NCI-H1436 (cell line): ENCODE results near the gene CTIF.

ENCODE experiments used
- DNase-seq: peaks from one replicate; lab custom pipeline; 2025; lab: John Stamatoyannopoulos, UW

CTIF gene

GRCh38 chr18:48600456-48601090 is 61.7 kb downstream of the CTIF start:
- no peak for DNase-seq

DNA sequence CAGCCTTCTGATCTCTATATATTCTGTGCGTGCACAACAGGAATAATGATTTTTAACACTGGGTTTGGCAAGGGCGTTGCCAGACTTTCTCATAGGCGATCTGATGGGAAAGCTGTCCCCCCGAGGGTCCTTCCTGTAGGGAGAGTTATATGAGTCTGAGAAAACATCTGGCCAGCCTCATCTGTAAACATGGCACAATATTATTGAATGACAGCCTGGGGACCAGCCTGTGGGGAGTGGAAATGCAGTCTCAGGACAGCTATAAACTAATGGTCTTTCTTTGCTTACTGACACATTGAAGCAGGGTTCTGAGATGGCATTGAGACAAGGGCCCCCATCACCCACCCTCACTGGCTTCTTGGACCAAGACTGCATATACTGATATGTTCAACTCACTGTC is 62.5 kb downstream of the CTIF start:
- DNase-seq: no peak

GRCh38 chr18:48602759-48603390 is 64.0 kb downstream of the CTIF start:
- DNase-seq: no peak

GRCh38 chr18:48605408-48605845 is 66.6 kb downstream of the CTIF start:
- DNase-seq: peak; percentile 11

GRCh38 chr18:48607056-48607984 is 68.5 kb downstream of the CTIF start:
- DNase-seq: no peak

DNA sequence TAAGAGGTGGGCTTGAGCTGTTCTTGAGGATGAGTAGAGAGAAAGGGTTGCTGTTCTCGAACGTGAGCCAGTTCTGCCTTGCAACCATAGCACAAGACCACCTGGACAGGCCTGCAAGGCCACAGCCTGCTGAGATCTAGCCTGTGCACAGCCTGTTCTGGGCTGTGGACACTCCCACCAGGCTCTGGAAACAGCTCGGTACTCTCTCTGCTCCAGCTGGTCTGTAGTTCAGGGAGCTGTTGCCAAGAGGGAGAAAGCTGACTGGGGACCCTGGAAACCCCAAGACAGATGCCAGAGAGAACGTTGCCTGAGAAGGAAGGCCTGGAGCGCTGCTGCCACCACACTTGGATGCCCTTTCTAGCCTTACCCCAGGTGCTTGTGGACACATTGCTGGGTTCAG is 69.8 kb downstream of the CTIF start:
- DNase-seq: no peak

DNA sequence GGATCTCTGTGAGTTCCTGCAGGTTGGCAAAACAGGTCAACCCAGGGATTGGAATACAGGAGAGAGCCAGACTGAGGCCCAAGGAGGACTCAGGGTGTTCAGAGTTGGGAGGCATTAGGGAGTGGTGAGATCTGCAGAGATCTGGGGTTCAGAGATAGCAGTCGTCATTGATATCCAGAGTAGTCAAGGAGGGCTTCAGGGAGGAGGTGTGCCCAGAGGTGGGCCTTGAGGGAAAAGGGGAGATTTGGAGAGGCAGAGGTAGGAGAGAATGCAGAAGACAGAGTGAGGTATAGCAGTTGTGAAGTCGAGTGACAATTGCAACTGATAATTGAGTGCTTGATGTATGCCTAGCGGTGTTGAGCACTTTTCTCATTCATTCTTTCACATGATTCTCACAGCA is 70.3 kb downstream of the CTIF start:
- DNase-seq: no peak

DNA sequence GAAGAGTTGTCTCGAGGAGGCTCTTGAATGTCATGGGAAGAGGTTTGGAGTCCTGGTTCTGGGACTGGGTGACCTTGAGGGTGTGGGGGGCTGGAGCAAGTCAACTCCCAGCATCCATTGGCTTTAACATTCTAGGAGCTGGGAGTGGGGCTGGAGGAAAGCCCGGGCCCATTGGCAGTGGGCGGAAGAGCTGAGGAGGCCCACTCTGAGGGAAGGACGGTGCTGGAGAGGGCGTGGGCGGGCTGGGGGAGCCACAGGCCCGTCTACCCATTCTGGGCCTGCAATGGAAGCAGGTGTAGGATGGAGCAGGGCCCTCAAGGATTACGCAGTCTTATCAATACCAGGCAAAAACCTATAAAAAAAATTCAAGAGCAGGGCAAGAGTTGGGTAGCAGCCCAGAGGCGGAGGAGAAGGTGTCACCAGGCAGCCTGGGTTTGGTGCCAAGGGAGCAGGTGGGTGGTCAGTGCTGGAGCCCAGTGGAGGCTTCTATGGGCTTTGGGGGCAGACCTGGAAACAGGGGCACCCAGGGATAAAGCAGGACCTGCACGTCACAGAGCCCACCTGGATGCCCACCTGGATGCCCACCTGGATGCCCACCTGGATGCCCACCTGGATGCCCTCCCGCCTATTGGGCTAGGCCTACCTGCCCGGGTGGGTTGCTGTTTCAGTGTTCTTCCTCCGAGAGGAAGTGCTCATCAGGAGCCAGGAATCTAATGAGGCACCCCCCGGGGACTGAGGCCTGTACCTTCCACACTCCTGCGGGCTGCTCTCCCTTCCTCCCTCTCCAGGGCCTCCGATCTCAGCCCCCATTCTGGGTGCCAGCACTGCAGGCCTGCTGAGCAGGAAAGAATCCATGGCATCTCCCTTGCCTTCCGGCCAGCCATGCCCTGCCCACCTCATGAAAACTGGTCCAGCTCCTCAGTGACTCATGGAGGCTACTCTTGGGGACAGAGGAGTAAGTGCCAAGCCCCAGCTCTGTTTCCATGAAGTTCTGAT is 71.3 kb downstream of the CTIF start:
- DNase-seq: no peak

- DNase-seq: no peak
These were observed 72.4 kb downstream of the CTIF start for GRCh38 chr18:48611203-48611602.

DNA sequence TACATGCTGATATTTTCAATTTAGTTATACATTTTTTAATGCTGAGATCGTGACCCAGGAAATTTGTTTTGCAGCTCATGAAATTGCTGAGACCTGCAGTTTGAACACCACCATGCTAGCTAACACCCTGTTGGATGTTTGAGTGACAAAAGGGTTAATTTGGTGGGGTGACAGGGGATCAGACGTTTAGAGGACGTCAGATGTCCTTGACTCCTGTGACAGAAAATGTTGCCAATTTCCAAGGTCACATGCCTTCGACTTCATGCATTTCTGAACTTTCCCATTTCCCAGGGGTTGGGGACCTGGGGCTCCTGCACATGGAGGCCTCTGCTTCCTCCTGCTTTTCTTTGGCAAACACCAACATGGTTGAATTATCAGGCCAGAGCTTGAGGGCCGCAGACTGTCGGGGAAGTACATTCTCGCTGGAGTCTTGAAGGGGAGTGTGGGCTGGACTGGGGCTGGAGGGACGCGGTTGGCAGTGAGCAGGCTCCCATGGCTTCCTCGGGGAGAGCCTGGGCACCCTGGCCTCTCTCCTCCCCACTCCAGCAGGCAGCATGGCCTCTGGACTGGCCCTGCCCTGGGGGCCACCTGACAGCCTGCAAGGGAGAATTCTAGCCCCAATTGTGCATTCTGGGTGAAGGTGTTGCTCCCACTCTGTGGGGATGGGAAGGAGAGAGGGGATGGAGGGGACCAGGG is 73.1 kb downstream of the CTIF start:
- no peak for DNase-seq

- DNase-seq: no peak
These were observed 73.7 kb downstream of the CTIF start for GRCh38 chr18:48612511-48612910.

DNA sequence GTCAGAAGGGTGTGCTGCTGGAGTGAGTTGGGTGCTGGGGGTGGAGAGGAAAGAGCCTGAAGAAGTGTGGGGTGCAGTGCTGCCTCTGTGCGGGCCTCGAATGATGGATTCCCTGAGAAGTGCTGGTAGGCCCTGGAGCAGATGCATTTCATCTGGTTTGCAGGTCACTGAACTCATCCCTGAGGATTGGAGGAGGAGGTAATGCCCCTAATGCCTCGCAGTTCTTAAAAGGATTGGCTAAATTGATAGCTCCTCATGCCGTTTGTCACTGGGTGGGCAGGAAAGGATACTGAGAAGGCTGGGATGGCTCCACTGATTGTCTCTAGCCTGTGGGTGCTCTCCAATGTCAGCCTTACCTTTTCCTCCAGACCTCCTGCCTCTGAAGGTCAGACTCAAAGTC is 74.1 kb downstream of the CTIF start:
- DNase-seq: no peak

GRCh38 chr18:48613589-48614404 is 75.0 kb downstream of the CTIF start:
- DNase-seq: no peak

- DNase-seq: no peak
These were observed 77.0 kb downstream of the CTIF start for GRCh38 chr18:48615566-48616401.

GRCh38 chr18:48616484-48617255 is 77.8 kb downstream of the CTIF start:
- no peak for DNase-seq

GRCh38 chr18:48617844-48618497 is 79.1 kb downstream of the CTIF start:
- DNase-seq: no peak

- no peak for DNase-seq
These were observed 80.2 kb downstream of the CTIF start for GRCh38 chr18:48619016-48619415.

GRCh38 chr18:48619501-48619900 is 80.7 kb downstream of the CTIF start:
- no peak for DNase-seq
